Activated CD8-positive, alpha-beta memory T cell treated with anti-CD3 and anti-CD28 coated beads for 1 hour (primary cell): ENCODE measurements around the gene SH3RF3.
"Not testable (repeated sequence)": the region's sequence is repeated elsewhere in the genome, so short reads cannot be mapped to it uniquely, and the experiment has no call there.

ENCODE experiments used
- DNase-seq, 2 donors: peaks; one replicate each; pipeline ENCODE4 v3.0.0-alpha.2; 2020; ENCODE audit warnings: low read depth in 1 of 2; ENCODE audit errors: extremely low read depth in 1 of 2

Gene SH3RF3

GRCh38 chr2:109117780-109118179, 11.2 kb upstream of the SH3RF3 start:
- DNase-seq, result no peak

DNA sequence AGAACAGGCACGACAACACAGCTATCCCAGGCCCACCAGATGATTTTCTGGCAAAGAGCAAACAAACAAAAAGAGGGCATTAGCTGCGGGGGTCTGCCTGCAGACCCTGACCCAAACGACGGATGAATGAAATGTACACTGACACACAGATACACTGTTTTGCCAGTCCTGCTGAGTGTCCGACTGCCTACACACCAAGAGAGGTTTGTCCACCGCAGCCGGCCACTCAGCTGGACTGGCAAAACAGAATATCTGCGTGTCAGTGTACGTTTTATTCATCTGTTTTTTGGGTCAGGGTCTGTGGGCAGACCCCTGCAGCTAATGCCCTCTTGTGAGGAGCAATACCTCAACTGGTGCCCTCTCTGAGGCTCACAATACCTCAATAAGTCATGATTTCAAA, 10.7 kb upstream of the SH3RF3 start:
- DNase-seq, result no peak

DNA sequence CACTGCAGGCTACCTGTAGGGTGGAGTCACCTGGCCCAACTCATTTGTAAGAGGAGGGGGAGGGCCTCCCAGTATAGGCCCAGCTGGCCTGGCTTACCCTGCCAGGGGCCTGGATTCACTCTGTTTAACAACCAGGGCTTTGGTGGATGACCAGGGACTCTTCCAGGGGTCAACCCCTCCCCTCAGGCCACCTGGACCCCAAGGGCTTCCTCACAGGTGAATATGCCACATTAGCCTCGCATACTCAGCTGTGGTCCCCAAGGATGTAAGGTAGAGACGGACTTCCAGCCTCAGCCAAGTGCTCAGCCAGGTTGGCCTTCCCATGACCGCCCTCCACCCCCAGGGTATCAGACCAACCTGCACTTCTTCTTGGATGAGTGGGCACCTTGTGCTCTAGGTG, 8.8 kb upstream of the SH3RF3 start:
- no peak for DNase-seq

DNA sequence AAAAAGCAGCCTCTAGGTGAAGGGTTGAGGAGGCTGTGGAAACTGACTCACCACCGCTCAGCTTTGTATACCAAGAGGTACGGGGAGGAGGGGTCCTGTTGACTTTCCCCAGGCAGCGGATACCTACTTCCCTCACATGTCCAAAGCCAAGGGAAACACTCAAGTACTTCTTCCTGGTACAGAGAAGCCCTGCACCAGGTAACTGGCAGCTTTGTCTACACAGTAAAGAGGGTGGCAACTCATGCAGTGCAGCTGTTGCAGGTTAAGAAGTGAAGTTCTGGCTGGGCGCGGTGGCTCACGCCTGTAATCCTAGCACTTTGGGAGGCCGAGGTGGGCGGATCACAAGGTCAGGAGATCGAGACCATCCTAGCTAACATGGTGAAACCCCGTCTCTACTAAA, 8.3 kb upstream of the SH3RF3 start:
- DNase-seq, result not testable (repeated sequence)

DNA sequence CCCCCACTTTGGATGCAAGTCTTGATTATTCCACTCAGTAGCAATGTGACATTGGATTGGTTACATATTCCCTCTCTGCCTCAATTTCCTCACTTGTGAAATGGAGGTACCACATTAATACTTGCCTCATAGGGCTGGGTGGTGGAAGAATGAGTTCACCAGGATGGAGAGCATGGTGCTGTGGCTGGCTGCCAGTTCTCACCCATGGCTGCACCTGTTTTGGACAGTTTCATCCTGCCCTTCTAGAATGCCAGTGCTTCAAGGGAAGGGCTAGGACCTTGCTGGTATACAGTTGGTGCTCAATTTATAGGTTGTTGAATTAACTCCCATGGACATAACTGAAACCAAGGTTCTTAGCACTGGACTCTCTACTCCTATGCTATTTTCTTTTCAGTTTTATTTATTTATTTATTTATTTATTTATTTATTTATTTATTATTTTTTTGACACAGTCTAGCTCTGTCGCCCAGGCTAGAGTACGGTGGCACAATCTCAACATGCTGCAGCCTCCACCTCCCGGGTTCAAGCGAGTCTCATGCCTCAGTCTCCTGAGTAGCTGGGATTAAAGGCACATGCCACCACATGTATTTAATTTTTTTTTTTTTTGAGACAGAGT, 5.3 kb upstream of the SH3RF3 start:
- DNase-seq, result no peak

DNA sequence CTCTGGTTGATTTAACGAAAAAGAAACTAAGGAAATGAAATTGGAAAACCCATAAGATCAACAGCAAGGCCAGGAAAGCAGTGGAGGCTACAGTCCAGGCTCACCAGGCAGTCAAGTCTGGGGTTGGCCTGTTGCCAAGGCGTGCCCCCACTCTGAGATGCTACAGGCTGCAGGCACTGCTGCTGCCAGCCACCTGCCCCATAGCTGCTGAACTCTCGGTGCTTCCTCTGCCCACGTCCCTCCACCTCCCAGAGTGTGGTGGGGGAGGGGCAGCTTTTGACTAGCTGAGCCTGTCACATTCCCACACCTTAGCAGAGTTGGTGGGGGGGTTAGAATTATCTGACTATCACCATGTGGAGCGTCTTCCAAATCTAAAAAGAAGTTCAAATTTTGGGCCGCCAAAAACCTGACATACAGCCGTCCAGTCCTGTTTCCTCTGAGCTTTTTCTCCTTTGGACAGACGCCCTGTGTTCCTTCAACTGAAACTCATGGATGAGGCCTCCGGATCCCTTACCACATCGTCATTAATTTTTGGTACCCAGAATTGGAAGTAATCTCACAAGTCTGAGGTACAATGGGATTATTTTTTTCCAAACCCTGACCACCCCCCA, 3.9 kb upstream of the SH3RF3 start:
- DNase-seq, result no peak

DNA sequence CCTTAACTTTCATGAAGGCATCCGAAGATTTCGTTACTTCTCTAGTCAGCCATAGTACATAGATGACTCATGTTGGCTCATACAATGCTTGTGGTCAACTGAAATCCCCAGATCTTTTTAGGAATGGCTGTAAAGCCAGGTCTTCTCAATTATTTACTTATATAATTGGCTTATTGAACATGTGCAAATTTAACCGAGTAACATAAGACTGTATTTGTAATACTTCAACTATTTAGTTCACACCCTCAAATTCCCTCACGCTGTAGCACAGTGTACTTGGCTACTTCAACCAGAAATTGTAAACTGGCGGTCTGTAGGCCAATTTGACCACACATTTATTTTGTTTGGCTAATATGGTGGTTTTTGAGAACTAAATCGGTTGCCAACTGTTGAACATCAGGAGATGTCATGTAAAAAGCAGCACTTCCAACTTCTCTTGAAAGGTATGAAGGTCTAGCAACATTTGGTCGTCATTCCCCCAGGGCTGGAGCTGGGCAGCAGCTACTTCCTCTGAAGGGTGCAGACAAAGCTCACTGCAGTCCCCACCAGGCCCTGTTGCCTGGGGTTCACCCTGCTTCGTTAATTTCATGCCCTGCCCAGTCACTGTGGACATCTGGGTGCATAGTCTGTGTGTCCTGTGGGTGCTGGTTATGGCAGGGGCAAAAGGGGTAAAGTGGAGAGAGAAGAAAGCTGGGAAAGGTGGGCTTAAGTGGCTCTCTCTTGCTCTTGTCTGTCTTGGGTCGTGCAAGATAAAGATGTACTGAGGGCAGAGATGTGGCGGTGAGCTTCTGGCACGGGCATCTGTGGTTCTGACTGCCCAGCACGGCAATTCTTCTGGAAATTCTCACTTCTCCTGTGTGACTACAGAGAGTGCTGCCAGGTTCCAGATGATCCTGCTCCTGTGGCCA, 3.2 kb upstream of the SH3RF3 start:
- no peak for DNase-seq

DNA sequence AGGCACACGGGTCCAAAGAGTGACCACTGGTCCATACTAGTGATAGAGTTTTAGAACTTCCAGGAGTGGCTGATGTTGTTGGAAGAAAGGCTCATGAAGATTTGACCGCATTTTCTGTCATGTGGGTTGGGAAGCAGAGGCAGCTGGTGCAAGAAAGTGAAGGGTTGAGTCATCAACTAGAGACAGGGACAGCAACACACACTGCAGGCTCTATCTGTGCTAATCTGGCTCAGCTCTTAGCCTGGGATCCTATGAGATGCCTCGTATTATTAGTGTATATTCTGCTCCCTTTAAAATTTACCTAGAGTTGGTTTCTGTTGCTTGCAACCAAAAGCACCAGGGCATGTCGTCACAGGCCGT, 2.5 kb upstream of the SH3RF3 start:
- no peak for DNase-seq

GRCh38 chr2:109127556-109127955, 1.4 kb upstream of the SH3RF3 start:
- DNase-seq, result no peak

GRCh38 chr2:109128048-109128615, 873 bp upstream of the SH3RF3 start:
- peak; percentile 35 to 46 for DNase-seq

DNA sequence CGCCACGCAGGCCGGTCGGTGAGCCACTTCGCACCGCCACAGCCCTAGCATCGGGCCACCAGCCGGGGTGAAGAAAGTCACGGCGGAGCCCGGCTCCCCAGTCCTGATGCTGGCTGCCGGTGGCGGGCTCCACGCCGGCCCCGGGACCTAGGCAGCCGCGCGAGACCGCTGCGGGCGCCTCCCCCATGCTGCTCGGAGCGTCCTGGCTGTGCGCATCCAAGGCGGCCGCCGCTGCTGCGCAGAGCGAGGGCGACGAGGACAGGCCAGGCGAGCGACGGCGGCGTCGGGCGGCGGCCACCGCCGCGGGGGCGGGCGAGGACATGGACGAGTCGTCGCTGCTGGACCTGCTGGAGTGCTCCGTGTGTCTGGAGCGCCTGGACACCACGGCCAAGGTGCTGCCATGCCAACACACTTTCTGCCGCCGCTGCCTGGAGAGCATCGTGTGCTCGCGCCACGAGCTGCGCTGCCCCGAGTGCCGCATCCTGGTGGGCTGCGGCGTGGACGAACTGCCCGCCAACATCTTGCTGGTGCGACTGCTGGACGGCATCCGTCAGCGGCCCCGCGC, 433 bp downstream of the SH3RF3 start:
- DNase-seq, result no peak

DNA sequence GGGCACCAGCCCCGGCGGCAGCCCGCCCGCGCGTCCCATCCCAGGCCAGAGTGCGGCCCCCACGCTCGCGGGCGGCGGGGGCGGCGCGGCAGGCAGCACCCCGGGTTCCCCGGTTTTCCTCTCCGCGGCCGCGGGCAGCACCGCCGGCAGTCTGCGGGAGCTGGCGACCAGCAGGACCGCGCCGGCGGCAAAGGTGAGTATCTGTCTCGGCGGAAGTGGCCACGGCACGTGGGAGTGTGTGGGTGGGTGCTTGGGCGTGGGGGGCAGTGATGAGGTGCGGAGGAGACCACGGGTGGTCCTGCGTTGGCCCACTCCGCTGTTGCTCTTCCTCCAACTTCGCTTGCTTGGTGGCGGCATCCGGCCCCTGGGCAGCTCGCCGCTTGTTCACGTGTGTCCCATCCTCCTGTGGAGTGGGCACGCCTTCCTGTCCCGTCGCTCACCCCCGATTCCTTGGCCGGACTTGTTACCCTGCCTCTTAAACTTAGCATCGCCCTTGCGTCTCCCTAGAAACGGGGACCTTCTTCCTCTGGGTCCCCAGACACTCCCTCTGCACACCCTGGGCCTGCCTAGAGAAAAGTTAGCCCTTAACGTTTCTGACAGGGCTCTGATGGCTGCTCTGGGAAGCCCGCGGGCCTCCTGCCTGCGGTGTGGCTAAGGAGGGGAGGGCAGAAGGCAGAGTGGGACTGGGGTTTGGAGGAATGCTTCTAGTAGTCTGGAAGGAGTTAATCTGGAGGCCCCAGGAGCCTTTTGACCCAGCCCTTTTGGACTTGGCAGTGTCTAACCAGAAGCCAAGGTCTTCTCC, 1.1 kb downstream of the SH3RF3 start:
- DNase-seq, result no peak

GRCh38 chr2:109130723-109130995, 1.7 kb downstream of the SH3RF3 start:
- no peak for DNase-seq

DNA sequence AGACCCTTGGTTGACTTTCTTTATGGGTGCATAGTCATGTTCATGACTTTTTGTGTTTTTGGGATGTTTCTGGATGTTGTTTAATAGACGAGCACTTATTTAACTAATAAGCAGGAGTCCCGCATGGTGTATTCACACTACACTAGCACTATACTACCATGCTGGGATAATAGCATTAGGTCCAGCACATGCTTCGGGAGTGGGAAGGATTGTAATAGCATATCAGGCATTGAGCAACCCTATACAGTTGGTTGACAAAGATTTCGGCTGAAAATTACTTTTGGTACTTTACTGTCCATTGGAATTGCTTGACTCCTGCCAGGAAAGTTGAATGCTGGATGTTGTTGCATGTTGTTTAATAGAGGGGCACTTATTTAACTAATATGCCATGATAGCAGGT, 2.8 kb downstream of the SH3RF3 start:
- no peak for DNase-seq

DNA sequence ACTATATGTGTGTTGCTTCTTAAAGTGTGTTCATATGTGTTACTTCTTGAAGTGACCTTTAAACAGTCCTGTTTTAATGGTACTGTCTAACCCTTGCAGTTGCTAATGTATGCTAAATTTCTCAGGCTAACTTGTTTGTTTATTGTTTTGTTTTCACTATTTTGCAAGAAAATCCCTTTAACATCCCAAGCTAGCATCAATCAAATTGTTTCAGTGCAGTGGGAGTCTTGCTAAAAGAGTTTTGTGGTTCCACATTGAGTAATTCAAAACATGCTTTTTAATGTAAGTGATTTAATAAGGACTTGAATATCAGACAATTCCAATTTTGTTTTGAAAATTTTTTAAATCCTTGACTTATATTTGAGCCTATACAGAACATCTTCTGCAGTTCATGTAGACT, 3.6 kb downstream of the SH3RF3 start:
- DNase-seq, result no peak

DNA sequence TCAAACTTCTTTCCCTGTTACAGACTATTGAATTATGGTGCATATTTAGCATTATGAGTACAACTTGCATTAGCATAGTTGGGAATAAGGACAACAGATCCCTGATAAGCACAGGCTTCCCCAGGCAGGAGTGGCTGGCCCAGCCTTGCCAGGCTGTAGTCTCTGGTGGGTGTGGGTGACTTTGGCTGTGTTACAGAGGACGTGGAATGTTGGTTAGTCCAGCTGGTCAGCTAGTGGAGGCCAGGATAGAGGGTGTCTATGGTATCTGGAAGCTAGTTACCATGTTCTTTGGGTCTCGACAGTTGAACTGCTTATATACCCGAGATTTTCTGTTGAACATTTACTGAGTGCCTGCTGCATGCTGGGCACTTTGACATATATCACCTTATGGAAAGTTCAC, 4.7 kb downstream of the SH3RF3 start:
- no peak for DNase-seq

GRCh38 chr2:109134741-109135358, 5.8 kb downstream of the SH3RF3 start:
- no peak for DNase-seq

DNA sequence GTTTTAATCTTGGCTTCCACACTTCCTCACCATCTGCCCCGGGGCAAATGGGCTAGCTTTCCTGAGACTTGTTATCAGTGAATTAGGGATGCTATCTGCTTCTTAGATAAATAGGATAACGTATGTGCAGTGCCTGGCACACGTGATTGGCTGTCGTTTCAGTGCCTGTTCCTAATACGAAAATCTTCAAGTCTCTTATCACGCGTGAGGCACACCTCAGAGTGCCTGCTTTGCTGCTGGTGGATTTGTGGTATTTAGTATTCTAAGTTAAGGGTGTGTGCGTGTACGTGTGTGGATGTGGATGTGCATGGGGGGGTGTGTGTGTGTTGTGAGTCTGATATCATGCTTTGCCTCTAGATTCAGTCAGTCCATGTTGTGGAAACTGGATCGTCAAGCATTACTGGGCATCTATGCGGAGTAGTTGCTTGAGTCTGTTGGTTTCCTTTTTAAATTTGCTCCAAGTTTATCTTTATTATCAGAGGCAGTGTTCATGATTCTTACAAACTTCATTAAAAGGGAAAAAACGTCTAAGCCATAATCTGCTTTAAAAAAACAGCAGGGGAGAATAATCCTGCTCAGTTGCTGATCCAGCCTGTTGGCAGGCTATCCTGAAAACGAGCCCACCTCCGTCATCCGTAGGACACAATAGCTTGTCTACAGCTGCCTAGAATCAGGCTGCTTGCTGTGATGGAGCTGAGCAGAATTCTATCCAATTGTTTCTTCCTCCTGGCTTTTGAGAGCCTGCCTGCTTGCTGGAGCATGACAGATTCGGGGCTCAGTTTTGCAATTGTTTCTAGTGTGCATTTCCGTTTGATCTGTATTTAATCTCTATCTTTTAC, 6.6 kb downstream of the SH3RF3 start:
- DNase-seq, result no peak

DNA sequence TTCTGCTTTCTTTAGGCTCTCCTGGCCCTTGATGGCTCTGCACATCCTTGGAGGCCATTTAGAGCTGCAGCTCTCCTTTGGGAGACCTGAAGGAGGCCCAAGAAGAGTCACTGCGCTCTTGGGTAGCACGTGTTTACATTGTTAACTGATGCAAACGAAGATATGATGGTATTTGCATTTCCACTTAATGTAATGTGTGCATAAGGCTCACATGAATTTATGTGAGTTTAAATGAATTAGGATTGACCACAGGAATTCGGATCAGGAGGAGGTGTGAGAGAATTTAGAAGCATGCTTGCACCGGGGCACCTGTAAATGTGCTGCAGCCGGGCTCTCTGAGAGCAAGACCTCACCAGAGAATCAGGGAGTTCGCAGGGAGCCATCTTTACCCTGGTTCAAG, 7.5 kb downstream of the SH3RF3 start:
- no peak for DNase-seq

GRCh38 chr2:109137616-109138015, 8.6 kb downstream of the SH3RF3 start:
- no peak for DNase-seq
